ENCODE results near the gene SRGAP3. TPM values are rescaled to one million over a fixed set of nuclear protein-coding genes. Genes with fewer than 3 reads are reported as not detected.

The SRGAP3 gene
- total RNA-seq, 1 experiment from 2014 or later: 5.3 TPM

DNA sequence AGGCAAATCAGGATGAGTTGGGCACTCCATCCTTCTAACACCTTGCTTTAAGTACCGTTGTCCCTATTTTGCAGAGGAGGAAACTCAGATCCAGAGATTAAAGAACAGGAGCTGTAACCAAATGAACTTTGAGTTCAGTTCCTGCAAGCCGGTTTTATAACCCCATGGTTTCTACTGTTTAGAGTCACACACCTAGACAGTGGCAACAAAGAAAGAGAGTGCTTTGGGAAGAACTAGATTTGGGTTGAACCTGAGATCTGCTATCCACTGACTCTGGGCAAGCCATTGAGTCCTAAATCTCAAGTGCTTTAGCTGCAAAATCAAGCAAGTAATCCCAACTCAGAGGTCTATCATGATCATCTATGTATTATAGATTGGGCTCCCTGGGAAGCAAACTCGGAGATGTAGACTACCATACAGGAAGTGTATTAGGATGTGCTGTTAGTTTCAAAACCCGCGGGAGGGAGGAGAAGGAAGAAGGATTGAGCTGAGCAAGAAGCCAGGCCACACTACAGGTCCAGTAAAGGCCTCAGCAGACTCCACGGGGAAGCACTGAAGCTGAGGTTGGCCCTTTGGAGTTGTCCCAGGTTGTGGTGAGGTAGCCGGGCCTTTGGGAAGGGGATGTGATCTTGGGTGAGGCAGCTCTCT lies 42.2 kb downstream of the SRGAP3 start:
- no peak for DNase-seq
- no peak overlapping the region for H3K4me3 ChIP-seq (ENCODE audit: insufficient read depth, low read depth, low read length)

DNA sequence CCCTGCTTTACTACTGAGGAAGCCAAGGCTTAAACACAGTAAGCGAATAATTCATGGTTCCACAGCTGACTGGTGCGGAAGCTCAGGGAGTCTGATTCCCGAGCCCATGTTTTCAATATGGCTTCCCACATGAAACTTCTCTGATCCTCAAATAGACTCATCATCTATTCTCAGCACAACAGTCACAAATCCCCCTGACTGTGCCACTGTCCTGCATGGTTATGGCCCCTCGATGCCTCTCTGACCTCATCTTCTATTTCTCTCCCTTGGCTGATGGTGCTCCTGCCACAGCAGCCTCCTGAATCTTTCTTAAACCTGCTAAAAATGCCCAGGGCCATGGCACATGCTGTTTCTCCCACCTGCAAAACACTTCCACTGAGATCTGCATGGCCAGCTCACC lies 43.2 kb downstream of the SRGAP3 start:
- Histone ChIP-seq H3K27me3 (ENCODE audit: control insufficient read depth, insufficient read depth, low read length) (no peaks in the 10 kb centered on the region), H3K4me3 (ENCODE audit: insufficient read depth, low read depth, low read length) (no peak overlapping the region), H3K36me3 (replicated peaks; ENCODE audit: control insufficient read depth, insufficient read depth, low read length) (no peaks in the 10 kb centered on the region)
- no peak for DNase-seq

More for the DNA sequence above, 42.2 kb downstream of the SRGAP3 start:
- no peaks in the 10 kb centered on the region for H3K36me3 ChIP-seq (replicated peaks; ENCODE audit: control insufficient read depth, insufficient read depth, low read length)
- no peaks in the 10 kb centered on the region for H3K27me3 ChIP-seq (ENCODE audit: control insufficient read depth, insufficient read depth, low read length)

DNA sequence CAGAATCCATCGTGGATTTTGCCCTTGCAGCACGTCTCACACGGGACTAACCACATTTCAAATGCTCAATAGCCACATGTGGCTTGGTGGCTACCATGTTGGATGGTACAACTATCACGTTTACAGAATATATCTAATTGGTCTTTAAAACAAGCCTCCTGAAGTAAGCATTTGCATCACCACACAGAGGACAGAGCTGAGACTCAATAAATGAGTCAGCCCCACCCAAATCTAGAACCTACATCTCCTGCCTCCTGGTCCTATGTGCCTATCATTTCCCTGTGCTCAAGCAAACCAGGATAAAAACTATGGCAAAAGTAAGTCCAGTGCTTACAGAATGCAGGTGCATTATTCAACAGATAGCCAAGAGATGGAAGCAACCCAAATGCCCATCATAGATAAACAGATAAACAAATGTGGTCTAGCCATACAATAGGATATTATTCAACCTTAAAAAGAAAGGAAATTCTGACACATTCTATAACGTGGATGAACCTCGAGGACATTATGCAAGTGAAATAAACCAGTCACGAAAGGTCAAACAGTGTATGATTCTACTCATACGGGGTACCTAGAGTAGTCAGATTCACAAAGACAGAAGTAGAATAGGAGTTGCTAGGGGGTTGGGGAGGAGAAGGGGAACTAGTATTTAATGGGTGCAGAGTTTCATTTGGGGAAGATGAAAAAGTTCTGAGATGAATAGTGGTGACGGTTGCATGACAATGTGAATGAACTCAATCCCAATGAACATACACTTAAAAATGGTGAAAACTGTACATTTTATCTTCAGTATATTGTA lies 43.9 kb downstream of the SRGAP3 start:
- no peak for DNase-seq
- no peaks in the 10 kb centered on the region for H3K27me3 ChIP-seq (ENCODE audit: control insufficient read depth, insufficient read depth, low read length)
- H3K4me3 ChIP-seq (ENCODE audit: insufficient read depth, low read depth, low read length): no peak overlapping the region
- H3K36me3 ChIP-seq (replicated peaks; ENCODE audit: control insufficient read depth, insufficient read depth, low read length): no peaks in the 10 kb centered on the region

DNA sequence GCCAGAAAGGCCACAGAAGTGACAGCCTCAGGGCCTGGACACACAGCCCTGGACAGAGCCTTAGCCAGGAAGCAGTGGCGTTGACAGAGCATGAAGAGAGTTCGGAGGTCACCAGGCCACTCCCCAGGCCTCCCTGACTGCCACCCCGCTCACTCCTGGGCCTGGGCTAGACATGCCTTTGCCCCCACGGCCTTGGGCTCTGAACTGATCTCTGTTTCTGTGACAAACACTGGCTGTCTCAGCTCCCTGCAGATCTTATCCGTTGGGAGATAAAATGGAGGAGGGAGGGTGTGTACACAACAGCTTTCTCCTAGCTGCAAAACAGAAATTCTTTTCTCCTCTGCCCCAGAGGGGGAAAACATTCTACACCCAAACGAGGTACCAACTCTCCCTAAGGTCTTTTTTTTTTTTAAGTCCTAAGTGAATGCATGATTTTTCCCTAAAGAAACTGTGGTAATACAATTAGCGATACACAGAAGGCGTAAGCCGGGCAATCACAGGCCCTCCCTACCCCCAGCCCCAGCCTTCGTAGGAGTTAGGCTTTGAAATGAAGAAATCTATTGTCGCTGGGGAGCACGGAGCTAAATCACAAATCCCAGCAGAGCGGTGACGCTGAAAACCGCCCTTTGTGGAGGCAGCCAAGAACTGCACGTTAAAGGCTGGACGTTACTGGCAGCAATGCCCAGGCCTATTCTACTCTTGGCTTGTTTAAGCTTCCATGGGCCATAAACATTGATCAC lies 45.0 kb downstream of the SRGAP3 start:
- H3K4me3 ChIP-seq (ENCODE audit: insufficient read depth, low read depth, low read length): no peak overlapping the region
- H3K36me3 ChIP-seq (replicated peaks; ENCODE audit: control insufficient read depth, insufficient read depth, low read length): no peaks in the 10 kb centered on the region
- peak; percentile 51 for DNase-seq
- no peaks in the 10 kb centered on the region for H3K27me3 ChIP-seq (ENCODE audit: control insufficient read depth, insufficient read depth, low read length)

DNA sequence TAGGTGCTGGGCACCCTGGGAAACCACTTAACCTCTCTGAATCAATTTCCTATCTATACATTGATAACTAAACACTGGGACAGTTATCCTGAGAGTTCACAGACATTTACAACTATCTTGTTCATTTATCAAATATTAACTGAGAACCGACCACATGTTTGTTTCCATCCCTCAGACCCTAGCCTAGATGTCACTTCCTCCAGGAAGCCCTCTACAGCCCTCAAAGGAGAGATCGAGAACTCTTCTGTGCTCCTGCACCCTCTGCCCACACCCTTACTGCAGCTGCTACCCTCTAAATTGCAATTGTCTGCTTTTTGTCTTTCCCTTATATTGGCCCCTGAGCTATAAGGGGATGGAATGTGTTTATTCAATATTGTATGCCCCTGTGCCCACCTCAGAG lies 46.1 kb downstream of the SRGAP3 start:
- Histone ChIP-seq H3K36me3 (replicated peaks; ENCODE audit: control insufficient read depth, insufficient read depth, low read length) (no peaks in the 10 kb centered on the region), H3K27me3 (ENCODE audit: control insufficient read depth, insufficient read depth, low read length) (no peaks in the 10 kb centered on the region), H3K4me3 (ENCODE audit: insufficient read depth, low read depth, low read length) (no peak overlapping the region)
- DNase-seq: no peak

DNA sequence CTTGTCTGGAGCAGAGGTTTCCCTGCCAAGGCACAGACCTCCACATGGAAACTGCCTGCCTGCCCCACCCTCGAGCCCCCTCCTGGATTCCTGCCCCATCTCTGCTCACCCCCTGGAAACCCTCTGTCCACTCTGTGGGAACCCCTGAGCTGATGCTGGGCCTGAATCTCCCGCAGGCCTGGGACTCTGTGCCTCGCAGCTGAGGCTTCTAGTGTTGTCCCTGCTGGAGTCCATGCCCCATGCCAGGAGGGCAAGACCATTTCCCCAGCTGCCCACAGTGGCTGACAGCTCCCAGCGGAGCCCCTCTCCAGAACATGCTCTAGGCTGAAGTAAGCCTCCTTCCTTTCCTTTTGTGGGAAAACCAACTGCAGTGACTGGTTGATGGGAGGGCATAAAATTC lies 46.9 kb downstream of the SRGAP3 start:
- Histone ChIP-seq H3K36me3 (replicated peaks; ENCODE audit: control insufficient read depth, insufficient read depth, low read length) (no peaks in the 10 kb centered on the region), H3K27me3 (ENCODE audit: control insufficient read depth, insufficient read depth, low read length) (no peaks in the 10 kb centered on the region), H3K4me3 (ENCODE audit: insufficient read depth, low read depth, low read length) (no peak overlapping the region)
- no peak for DNase-seq

DNA sequence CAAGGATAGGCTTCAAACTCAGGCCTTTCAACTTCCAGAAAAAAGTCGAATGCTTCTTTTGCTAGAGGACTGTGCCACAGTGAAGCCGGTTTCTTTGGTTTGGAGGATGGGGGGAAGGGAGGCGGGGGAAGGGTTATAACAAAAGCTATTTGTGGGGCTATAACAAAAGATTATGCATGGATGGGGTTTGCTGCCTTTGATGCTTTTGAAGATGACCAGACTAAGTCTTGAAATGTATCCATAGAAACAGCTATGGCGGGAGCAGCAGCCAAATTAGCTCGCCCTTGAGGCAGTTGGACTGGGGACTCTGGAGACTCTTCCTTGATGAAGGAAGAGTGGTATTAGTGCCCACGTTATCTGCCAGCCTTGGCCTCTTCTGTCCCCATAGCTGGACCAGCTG lies 47.5 kb downstream of the SRGAP3 start:
- Histone ChIP-seq H3K36me3 (replicated peaks; ENCODE audit: control insufficient read depth, insufficient read depth, low read length) (no peaks in the 10 kb centered on the region), H3K27me3 (ENCODE audit: control insufficient read depth, insufficient read depth, low read length) (no peaks in the 10 kb centered on the region), H3K4me3 (ENCODE audit: insufficient read depth, low read depth, low read length) (no peak overlapping the region)
- DNase-seq: no peak

DNA sequence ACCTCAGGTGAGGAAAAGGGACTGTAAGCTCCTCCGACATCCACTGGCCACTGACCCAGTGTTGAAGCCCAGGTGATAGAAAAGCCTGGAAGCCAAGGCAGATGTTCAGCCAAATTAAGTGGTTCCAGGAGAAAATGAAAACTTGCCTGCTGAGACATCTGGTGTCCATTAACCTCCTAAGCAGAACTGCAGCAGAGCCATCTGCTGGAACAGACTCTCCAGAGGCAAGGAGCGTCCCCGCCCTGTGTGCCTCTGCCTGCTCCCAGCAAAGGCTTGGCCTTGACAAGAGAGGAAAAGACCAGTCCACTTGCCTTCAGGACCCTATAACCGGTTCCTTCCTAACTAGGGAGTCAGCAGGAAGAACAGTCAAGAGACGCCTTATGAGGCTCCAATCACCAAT lies 48.2 kb downstream of the SRGAP3 start:
- no peak for DNase-seq

DNA sequence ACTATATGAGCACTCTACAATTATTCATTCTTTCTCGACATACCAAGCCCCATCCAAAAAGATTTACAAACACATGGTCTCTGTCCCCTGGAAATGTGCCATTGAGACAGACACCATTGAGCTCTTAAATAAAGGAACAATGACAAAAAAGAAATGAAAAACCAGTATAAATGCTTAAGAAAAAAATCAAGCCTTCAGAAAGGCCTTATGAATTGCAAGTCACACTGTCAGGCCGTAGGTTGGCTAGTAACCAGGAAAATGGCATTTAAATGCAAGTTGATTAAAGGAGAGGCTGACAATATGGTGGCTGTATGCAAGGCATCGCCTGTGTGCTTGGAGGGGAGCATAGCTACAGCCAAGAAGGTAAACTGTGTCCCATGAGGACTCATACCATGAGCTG lies 49.7 kb downstream of the SRGAP3 start:
- DNase-seq: no peak
- no peaks in the 10 kb centered on the region for H3K27me3 ChIP-seq (ENCODE audit: control insufficient read depth, insufficient read depth, low read length)
- no peak overlapping the region for H3K4me3 ChIP-seq (ENCODE audit: insufficient read depth, low read depth, low read length)
- H3K36me3 ChIP-seq (replicated peaks; ENCODE audit: control insufficient read depth, insufficient read depth, low read length): no peaks in the 10 kb centered on the region

More for the DNA sequence above, 48.2 kb downstream of the SRGAP3 start:
- Histone ChIP-seq H3K27me3 (ENCODE audit: control insufficient read depth, insufficient read depth, low read length) (no peaks in the 10 kb centered on the region), H3K4me3 (ENCODE audit: insufficient read depth, low read depth, low read length) (no peak overlapping the region), H3K36me3 (replicated peaks; ENCODE audit: control insufficient read depth, insufficient read depth, low read length) (no peaks in the 10 kb centered on the region)

DNA sequence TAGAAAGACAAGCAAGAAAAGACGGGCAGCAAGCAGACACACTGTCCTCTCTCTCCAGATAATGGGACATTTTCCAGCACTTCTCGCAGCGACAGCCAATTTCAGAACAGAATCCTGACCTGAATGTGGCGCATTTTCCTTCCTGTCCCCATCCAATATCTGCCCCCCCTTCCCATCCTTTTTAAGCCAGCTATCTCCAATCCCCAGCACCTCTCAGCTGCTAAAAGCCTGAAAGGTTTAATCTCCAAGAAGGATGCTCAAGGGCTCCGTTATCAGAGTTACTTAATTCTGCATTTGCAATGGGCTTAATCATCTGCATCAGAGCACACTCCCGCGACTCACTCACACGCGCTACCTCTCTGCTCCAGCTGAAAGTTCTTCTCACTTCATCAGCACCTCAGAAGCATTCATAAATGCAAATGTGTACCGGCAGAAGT lies 50.5 kb downstream of the SRGAP3 start:
- no peaks in the 10 kb centered on the region for H3K36me3 ChIP-seq (replicated peaks; ENCODE audit: control insufficient read depth, insufficient read depth, low read length)
- no peaks in the 10 kb centered on the region for H3K27me3 ChIP-seq (ENCODE audit: control insufficient read depth, insufficient read depth, low read length)

DNA sequence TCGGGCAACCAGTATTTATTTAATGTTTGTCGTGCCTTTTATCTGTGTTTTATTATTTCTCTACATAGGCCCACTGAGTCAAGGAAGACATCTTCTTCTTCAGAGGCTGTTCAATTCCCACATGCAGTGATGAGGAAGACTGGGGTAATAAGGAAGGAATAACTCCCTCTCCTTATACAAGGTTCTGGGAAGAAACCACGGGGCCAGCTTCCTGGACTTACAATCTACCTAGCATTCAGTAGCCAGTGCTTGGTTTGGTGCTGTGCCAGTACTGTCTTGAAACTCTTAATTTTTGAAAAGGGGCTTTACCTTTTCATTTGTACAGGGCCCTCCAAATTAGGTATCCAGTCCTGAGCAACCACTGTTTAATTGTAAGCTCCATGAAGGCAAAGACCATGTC lies 51.2 kb downstream of the SRGAP3 start:
- Histone ChIP-seq H3K27me3 (ENCODE audit: control insufficient read depth, insufficient read depth, low read length) (no peaks in the 10 kb centered on the region), H3K36me3 (replicated peaks; ENCODE audit: control insufficient read depth, insufficient read depth, low read length) (no peaks in the 10 kb centered on the region), H3K4me3 (ENCODE audit: insufficient read depth, low read depth, low read length) (no peak overlapping the region)
- no peak for DNase-seq

More for the DNA sequence above, 50.5 kb downstream of the SRGAP3 start:
- no peak for DNase-seq
- no peak overlapping the region for H3K4me3 ChIP-seq (ENCODE audit: insufficient read depth, low read depth, low read length)

DNA sequence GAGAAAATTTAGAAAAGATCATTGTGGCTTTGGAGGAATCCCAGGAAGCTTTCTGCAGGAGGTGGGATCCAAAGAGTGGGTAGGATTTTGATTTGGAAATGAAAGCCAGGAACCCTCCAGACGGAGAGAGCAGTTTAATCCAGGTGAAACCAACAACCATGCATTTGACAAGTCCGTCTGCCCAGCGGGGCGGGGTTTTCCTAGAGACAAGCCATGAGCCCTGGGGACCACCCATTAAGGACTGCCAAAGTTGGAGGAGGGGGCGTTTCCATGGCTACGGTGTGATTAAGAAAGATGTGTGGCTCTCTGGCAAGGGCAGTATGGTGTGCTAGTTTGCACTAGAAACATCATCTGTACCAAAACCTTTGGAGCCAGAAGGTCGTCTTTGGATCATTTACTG lies 53.4 kb downstream of the SRGAP3 start:
- no peak overlapping the region for H3K4me3 ChIP-seq (ENCODE audit: insufficient read depth, low read depth, low read length)
- peak; percentile 63 for DNase-seq
- no peaks in the 10 kb centered on the region for H3K36me3 ChIP-seq (replicated peaks; ENCODE audit: control insufficient read depth, insufficient read depth, low read length)
- no peaks in the 10 kb centered on the region for H3K27me3 ChIP-seq (ENCODE audit: control insufficient read depth, insufficient read depth, low read length)

DNA sequence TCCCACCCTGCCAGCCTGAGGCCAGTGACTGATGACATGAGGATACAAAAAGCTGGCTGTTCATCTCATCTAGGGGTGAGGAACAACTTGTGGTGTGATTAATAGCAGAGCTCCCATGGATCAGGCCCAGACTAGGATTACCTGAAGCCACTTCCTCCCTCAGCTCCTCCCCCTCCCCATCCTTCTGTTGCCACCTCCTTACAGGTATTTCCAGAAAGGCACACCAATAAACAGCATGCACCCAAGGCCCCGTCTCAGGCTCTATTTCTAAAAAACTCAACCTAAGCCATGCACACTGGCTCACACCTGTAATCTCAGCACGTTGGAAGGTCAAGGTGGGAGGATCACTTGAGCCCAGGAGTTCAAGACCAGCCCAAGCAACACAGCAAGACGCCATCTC lies 54.1 kb downstream of the SRGAP3 start:
- H3K36me3 ChIP-seq (replicated peaks; ENCODE audit: control insufficient read depth, insufficient read depth, low read length): no peaks in the 10 kb centered on the region
- no peaks in the 10 kb centered on the region for H3K27me3 ChIP-seq (ENCODE audit: control insufficient read depth, insufficient read depth, low read length)
- H3K4me3 ChIP-seq (ENCODE audit: insufficient read depth, low read depth, low read length): no peak overlapping the region
- no peak for DNase-seq

DNA sequence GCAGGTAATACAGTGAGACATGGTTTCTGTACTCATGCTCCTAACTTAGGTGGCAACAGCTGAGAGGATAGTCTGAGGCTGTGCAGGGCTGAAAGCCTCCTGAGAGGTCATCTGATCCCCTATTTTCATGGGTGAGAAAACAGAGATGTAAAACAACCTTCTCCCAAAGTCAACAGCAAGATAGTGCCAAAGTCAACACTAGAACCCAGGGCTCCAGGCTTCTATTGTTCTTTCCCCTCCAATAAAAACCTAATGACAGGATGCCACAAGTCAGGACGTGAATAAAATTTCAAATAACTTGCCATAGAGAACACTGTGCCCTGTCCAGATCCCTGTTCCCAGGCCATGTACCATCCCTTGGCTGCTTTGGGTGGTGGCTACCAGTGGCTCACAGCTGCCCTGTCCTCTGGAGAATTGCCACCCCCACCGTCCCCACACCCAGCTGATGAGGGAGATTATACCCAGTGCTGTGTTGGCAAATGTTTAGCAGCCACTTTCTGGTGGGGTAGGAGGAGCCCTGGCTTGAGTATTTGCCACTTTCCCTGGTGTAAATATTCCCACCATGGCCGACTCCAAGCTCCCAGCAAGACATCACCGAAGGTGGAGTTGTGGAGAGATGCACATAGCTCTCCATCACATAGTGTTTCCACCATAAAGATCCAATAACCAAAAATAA lies 54.8 kb downstream of the SRGAP3 start:
- H3K36me3 ChIP-seq (replicated peaks; ENCODE audit: control insufficient read depth, insufficient read depth, low read length): no peaks in the 10 kb centered on the region
- DNase-seq: no peak
- H3K4me3 ChIP-seq (ENCODE audit: insufficient read depth, low read depth, low read length): no peak overlapping the region
- no peaks in the 10 kb centered on the region for H3K27me3 ChIP-seq (ENCODE audit: control insufficient read depth, insufficient read depth, low read length)

All from H7 (cell line).